Hematopoietic multipotent progenitor cell treated with erythropoietin and hydrocortisone succinate and interleukin-3 and kit ligand, for 17 days (in vitro differentiated cells): ENCODE results near the gene SLC3A2.
"Not testable (repeated sequence)": the region's sequence is repeated elsewhere in the genome, so short reads cannot be mapped to it uniquely, and the experiment has no call there.

ENCODE experiments used
- DNase-seq: peaks from one replicate; pipeline ENCODE4 v3.0.0-alpha.2; 2015; ENCODE audit warnings: low spot score

SLC3A2 gene

GRCh38 chr11:62930666-62931065 is 50.0 kb downstream of the SLC3A2 start:
- no peak for DNase-seq

GRCh38 chr11:62931499-62932278 is 51.0 kb downstream of the SLC3A2 start:
- DNase-seq, result no peak

- no peak for DNase-seq
Measured at GRCh38 chr11:62933285-62933684, 52.6 kb downstream of the SLC3A2 start.

- DNase-seq, result no peak
Measured at GRCh38 chr11:62933750-62934495, 53.2 kb downstream of the SLC3A2 start.

- no peak for DNase-seq
Measured at GRCh38 chr11:62934496-62934785, 53.7 kb downstream of the SLC3A2 start.

- DNase-seq, result not testable (repeated sequence)
Measured at GRCh38 chr11:62937528-62937927, 56.8 kb downstream of the SLC3A2 start.
